Measurements from ENCODE around the gene SLC38A10. TPM values are rescaled to one million over a fixed set of nuclear protein-coding genes. Genes with fewer than 3 reads are reported as not detected.

The SLC38A10 gene
- polyA plus RNA-seq, 1 of the 3 experiments (the other 2 are of a cell fraction): 82.2 TPM

DNA sequence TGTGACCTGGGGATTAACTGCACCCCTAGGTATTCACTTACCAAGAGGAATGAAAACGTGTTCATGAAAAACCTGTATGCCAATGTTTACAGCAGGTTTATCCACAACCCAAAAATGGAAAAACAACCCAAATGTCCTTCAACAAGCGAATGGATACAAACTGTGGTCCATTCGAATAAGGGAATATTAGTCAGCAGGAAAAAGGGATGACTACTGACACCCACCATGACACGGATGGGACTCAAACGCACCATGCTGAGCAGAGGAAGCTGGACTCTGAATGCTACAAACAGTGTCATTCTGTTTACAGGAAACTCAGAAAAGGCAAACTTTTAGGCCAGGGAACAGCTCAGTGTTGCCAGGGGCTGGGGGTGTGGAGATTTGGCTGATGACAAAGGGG is 4.9 kb downstream of the SLC38A10 start:
- TF ChIP-seq, protein P1, sequence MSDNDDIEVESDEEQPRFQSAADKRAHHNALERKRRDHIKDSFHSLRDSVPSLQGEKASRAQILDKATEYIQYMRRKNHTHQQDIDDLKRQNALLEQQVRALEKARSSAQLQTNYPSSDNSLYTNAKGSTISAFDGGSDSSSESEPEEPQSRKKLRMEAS (IDR thresholded peaks at IDR 0.05; ENCODE audit: low read depth): no peak
- TF ChIP-seq RAD21 (IDR thresholded peaks at IDR 0.05; ENCODE audit: low read length) (no peak), RCOR1 (IDR thresholded peaks at IDR 0.05; ENCODE audit: low read length) (no peak), SMC3 (IDR thresholded peaks at IDR 0.05; ENCODE audit: low read depth, low read length) (no peak), POLR2AphosphoS5 (IDR thresholded peaks at IDR 0.05; ENCODE audit: low read depth, low read length) (no peak)
- TF ChIP-seq, protein P2, sequence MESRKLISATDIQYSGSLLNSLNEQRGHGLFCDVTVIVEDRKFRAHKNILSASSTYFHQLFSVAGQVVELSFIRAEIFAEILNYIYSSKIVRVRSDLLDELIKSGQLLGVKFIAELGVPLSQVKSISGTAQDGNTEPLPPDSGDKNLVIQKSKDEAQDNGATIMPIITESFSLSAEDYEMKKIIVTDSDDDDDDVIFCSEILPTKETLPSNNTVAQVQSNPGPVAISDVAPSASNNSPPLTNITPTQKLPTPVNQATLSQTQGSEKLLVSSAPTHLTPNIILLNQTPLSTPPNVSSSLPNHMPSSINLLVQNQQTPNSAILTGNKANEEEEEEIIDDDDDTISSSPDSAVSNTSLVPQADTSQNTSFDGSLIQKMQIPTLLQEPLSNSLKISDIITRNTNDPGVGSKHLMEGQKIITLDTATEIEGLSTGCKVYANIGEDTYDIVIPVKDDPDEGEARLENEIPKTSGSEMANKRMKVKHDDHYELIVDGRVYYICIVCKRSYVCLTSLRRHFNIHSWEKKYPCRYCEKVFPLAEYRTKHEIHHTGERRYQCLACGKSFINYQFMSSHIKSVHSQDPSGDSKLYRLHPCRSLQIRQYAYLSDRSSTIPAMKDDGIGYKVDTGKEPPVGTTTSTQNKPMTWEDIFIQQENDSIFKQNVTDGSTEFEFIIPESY (IDR thresholded peaks at IDR 0.05; ENCODE audit: borderline replicate concordance, low read depth): no peak
- TF ChIP-seq, protein P3, sequence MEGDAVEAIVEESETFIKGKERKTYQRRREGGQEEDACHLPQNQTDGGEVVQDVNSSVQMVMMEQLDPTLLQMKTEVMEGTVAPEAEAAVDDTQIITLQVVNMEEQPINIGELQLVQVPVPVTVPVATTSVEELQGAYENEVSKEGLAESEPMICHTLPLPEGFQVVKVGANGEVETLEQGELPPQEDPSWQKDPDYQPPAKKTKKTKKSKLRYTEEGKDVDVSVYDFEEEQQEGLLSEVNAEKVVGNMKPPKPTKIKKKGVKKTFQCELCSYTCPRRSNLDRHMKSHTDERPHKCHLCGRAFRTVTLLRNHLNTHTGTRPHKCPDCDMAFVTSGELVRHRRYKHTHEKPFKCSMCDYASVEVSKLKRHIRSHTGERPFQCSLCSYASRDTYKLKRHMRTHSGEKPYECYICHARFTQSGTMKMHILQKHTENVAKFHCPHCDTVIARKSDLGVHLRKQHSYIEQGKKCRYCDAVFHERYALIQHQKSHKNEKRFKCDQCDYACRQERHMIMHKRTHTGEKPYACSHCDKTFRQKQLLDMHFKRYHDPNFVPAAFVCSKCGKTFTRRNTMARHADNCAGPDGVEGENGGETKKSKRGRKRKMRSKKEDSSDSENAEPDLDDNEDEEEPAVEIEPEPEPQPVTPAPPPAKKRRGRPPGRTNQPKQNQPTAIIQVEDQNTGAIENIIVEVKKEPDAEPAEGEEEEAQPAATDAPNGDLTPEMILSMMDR (IDR thresholded peaks at IDR 0.05): no peak
- Histone ChIP-seq H3K27me3 (ENCODE audit: insufficient read depth) (no peaks in the 10 kb centered on the region), H3K36me3 (replicated peaks in 1 of 2; ENCODE audit: control insufficient read depth in 1 of 2, insufficient read depth in 2 of 2, low read length in 1 of 2) (peaks cover 19 to 33% of the 10 kb centered on the region in 2 experiments), H3K4me2 (no peak overlapping the region), H3K4me1 (ENCODE audit: control insufficient read depth in 1 of 2, insufficient read depth in 2 of 2, low read depth in 1 of 2, low read length in 1 of 2) (peaks cover 0 to 21% of the 10 kb centered on the region in 2 experiments; a peak in 1 of 4 replicates), H3K9me3 (no peaks in the 10 kb centered on the region), H3K9me2 (no peaks in the 10 kb centered on the region), H3F3A (replicated peaks; ENCODE audit: insufficient read depth) (peaks cover 4% of the 10 kb centered on the region), H4K20me1 (ENCODE audit: insufficient read depth) (peaks cover 55% of the 10 kb centered on the region), H3K79me2 (ENCODE audit: insufficient read depth) (peaks cover 100% of the 10 kb centered on the region), H3K4me3 (ENCODE audit: low read depth in 2 of 2, low read length in 1 of 2) (no peak overlapping the region), H2AFZ (ENCODE audit: low read depth) (no peak overlapping the region), H3K27ac (ENCODE audit: low read depth in 2 of 2, low read length in 1 of 2) (no peak overlapping the region), H3K9ac (no peak overlapping the region)
- CTCF ChIA-PET: interaction anchor here (1.1 to 5.8 kb wide), 13 partner anchors 11 to 193 kb away, joined by 3 to 58 read pairs (median 24); no protein-coding TSS in a partner anchor
- POLR2A ChIA-PET: no interaction called here
- WGBS (ENCODE audit: low lambda C conversion rate): 97% methylated on average over 5 of the region's 5 CpGs
- no peak for DNase-seq

DNA sequence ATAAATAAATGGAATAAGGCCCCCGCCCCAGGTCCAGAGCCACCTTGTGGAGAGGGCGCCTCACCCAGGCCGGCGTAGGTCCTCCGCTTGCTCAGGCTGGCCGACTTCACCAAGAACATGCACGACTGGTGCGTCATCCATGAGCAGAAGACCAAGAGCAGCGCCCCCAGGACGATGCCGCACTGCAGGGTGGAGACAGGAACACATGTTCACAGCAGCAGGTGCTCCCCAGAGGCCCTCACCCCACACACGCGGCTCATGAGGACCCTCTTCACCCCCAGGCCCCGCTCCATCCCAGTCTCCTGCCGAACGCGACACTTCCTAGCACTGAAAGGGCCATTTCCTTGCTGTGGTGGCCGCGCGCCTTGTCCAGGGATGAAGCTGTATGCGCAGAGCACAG is 5.5 kb downstream of the SLC38A10 start:
- WGBS (ENCODE audit: low lambda C conversion rate): 95% methylated on average over 21 of the region's 21 CpGs
- no peak overlapping the region for H2AFZ ChIP-seq (ENCODE audit: low read depth)

More for the DNA sequence above, 5.5 kb downstream of the SLC38A10 start:
- H3F3A ChIP-seq (replicated peaks; ENCODE audit: insufficient read depth): peaks cover 4% of the 10 kb centered on the region
- H3K4me1 ChIP-seq (ENCODE audit: control insufficient read depth in 1 of 2, insufficient read depth in 2 of 2, low read depth in 1 of 2, low read length in 1 of 2): peaks cover 0 to 21% of the 10 kb centered on the region in 2 experiments; a peak in 1 of 4 replicates
- no peak overlapping the region for H3K4me3 ChIP-seq (ENCODE audit: low read depth in 2 of 2, low read length in 1 of 2)
- DNase-seq: no peak
- POLR2A ChIA-PET: no interaction called here
- no peaks in the 10 kb centered on the region for H3K9me3 ChIP-seq
- no peaks in the 10 kb centered on the region for H3K27me3 ChIP-seq (ENCODE audit: insufficient read depth)
- CTCF ChIA-PET: interaction anchor here (1.2 to 5.8 kb wide), 6 partner anchors 10 to 194 kb away, joined by 3 to 58 read pairs (median 47); no protein-coding TSS in a partner anchor
- no peak overlapping the region for H3K27ac ChIP-seq (ENCODE audit: low read depth in 2 of 2, low read length in 1 of 2)
- no peaks in the 10 kb centered on the region for H3K9me2 ChIP-seq
- TF ChIP-seq, protein P2 (IDR thresholded peaks at IDR 0.05; ENCODE audit: borderline replicate concordance, low read depth): no peak
- TF ChIP-seq, protein P4, sequence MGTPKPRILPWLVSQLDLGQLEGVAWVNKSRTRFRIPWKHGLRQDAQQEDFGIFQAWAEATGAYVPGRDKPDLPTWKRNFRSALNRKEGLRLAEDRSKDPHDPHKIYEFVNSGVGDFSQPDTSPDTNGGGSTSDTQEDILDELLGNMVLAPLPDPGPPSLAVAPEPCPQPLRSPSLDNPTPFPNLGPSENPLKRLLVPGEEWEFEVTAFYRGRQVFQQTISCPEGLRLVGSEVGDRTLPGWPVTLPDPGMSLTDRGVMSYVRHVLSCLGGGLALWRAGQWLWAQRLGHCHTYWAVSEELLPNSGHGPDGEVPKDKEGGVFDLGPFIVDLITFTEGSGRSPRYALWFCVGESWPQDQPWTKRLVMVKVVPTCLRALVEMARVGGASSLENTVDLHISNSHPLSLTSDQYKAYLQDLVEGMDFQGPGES (IDR thresholded peaks at IDR 0.05; ENCODE audit: low read depth, low read length): no peak
- H3K79me2 ChIP-seq (ENCODE audit: insufficient read depth): peaks cover 99% of the 10 kb centered on the region
- no peak overlapping the region for H3K9ac ChIP-seq
- no peak overlapping the region for H3K4me2 ChIP-seq
- peaks cover 61% of the 10 kb centered on the region for H4K20me1 ChIP-seq (ENCODE audit: insufficient read depth)
- H3K36me3 ChIP-seq (replicated peaks in 1 of 2; ENCODE audit: control insufficient read depth in 1 of 2, insufficient read depth in 2 of 2, low read length in 1 of 2): peaks cover 21 to 33% of the 10 kb centered on the region in 2 experiments

All from SK-N-SH (cell line).